ENCODE data around the gene LRRC17.

The LRRC17 gene

DNA sequence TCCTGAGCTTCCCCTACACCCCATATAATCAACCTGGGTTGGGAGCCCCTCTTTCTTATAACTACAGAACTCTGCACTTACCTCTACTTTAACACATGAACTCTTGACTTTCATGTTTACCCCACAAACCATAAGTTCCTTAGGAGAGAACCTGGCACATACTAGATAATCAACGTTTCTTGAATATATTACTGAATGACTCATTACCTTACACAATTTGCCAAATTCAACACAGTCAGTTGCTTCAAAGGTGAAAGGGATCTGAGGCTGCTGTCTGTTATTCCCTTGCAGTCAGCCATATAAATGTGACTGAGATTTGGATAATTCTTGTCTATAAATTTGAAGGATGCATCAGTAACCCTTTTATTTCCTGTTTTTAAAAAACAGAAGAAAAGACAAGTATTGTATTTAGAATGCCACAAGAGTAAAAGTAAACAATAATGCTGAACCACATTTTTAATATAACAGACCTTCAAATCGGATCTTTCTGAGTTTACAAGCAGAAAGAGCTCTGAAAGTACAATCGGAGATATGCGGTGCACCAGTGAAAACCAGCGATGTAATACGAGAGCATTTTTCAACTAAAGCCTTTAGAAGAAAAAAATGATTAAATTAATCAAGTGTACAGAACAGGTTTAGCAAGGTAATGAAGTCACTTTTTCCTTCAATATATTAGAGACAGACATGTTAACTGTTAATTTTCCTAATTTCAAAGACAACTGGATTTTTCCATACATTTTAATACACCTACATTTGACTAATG, 29.5 kb upstream of the LRRC17 start:
- Histone ChIP-seq H3K36me3 (ENCODE audit: control insufficient read depth, low read length) (no peaks in the 10 kb centered on the region), H3K4me3 (ENCODE audit: low read length) (no peak overlapping the region), H3K79me2 (ENCODE audit: control insufficient read depth, low read length) (no peaks in the 10 kb centered on the region), H3K27me3 (ENCODE audit: control insufficient read depth, low read length) (no peaks in the 10 kb centered on the region), H3F3A (ENCODE audit: control insufficient read depth, insufficient read depth) (no peaks in the 10 kb centered on the region), H3K9me2 (replicated peaks; ENCODE audit: control insufficient read depth, low read length) (no peaks in the 10 kb centered on the region), H4K20me1 (ENCODE audit: control insufficient read depth, insufficient read depth, low read depth, low read length) (no peaks in the 10 kb centered on the region), H3K4me1 (ENCODE audit: control insufficient read depth, low read length) (peaks cover 13% of the 10 kb centered on the region), H3K9me3 (ENCODE audit: control insufficient read depth, insufficient read depth, low read length) (peaks cover 6% of the 10 kb centered on the region; the same call in 1 of the 2 replicates), H3K27ac (ENCODE audit: low read depth, low read length) (no peak overlapping the region), H3K4me2 (ENCODE audit: low read length) (no peak overlapping the region)
- TF ChIP-seq, protein P1, sequence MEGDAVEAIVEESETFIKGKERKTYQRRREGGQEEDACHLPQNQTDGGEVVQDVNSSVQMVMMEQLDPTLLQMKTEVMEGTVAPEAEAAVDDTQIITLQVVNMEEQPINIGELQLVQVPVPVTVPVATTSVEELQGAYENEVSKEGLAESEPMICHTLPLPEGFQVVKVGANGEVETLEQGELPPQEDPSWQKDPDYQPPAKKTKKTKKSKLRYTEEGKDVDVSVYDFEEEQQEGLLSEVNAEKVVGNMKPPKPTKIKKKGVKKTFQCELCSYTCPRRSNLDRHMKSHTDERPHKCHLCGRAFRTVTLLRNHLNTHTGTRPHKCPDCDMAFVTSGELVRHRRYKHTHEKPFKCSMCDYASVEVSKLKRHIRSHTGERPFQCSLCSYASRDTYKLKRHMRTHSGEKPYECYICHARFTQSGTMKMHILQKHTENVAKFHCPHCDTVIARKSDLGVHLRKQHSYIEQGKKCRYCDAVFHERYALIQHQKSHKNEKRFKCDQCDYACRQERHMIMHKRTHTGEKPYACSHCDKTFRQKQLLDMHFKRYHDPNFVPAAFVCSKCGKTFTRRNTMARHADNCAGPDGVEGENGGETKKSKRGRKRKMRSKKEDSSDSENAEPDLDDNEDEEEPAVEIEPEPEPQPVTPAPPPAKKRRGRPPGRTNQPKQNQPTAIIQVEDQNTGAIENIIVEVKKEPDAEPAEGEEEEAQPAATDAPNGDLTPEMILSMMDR (IDR thresholded peaks at IDR 0.05; ENCODE audit: low read depth, low read length, poor library complexity, severe bottlenecking) = no peak
- TF ChIP-seq EZH2phosphoT487 (IDR thresholded peaks at IDR 0.05; ENCODE audit: borderline replicate concordance, low read length) = no peak

DNA sequence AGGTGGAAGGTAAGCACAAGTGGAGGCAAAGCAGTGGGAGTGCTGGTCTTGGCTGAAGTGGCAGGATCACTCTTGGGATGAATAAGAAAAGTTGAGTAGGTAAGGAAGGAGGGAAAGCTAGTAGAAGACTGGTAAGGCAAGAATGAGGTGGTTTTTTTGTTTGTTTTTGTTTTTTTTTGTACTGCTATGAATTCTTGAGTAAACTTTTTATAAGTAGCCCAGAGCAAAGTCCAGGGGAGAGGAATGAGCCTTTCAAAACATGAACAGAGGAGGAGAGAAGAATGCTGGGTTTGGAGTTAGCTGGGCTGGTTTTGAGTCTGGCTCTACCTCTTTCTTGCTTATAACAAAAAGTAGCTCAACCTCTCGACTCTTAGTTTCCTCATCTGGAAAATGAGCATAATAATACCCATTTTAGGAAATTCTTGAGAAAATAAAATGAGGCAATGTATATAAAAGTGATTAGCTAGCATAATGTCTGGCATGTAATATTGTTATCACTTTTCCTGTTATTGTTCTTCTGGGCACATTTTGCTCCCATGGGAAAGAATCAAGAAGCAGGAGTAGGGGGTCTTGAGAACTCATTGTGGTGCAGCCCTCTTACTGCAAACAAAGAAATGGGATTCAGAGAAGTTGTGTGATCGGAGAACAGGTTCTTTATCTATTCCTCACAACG, 24.1 kb upstream of the LRRC17 start:
- Histone ChIP-seq H3K27me3 (ENCODE audit: control insufficient read depth, low read length) (no peaks in the 10 kb centered on the region), H3F3A (ENCODE audit: control insufficient read depth, insufficient read depth) (no peaks in the 10 kb centered on the region), H4K20me1 (ENCODE audit: control insufficient read depth, insufficient read depth, low read depth, low read length) (no peaks in the 10 kb centered on the region), H3K4me2 (ENCODE audit: low read length) (no peak overlapping the region), H3K27ac (ENCODE audit: low read depth, low read length) (no peak overlapping the region), H3K36me3 (ENCODE audit: control insufficient read depth, low read length) (no peaks in the 10 kb centered on the region), H3K4me3 (ENCODE audit: low read length) (no peak overlapping the region), H3K79me2 (ENCODE audit: control insufficient read depth, low read length) (no peaks in the 10 kb centered on the region), H3K9me3 (ENCODE audit: control insufficient read depth, insufficient read depth, low read length) (peaks cover 6% of the 10 kb centered on the region; the same call in 1 of the 2 replicates), H3K9me2 (replicated peaks; ENCODE audit: control insufficient read depth, low read length) (no peaks in the 10 kb centered on the region), H3K4me1 (ENCODE audit: control insufficient read depth, low read length) (peaks cover 23% of the 10 kb centered on the region)
- no peak for TF ChIP-seq EZH2phosphoT487 (IDR thresholded peaks at IDR 0.05; ENCODE audit: borderline replicate concordance, low read length)
- TF ChIP-seq, protein P1 (IDR thresholded peaks at IDR 0.05; ENCODE audit: low read depth, low read length, poor library complexity, severe bottlenecking) = no peak

DNA sequence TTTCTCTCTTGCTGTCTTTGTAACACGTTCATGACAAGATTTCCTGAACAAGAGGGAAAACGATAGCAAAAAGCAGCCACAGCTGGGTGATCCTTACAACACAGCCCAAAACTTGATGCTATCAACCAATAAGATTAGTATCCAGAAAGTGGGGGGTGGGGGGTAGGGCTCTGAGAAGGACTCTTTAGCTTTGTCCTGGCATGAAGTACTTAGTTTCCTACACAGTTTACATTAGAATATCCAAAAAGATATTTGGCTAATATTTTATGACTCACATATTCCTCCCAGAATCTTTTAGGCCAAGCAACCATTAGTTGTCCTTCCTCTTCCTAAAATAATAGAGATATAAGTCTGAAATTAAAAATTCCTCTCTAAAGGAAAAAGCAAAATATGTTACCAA, 22.9 kb upstream of the LRRC17 start:
- Histone ChIP-seq H3K4me3 (ENCODE audit: low read length) (no peak overlapping the region), H3K36me3 (ENCODE audit: control insufficient read depth, low read length) (no peaks in the 10 kb centered on the region), H3F3A (ENCODE audit: control insufficient read depth, insufficient read depth) (no peaks in the 10 kb centered on the region), H3K27ac (ENCODE audit: low read depth, low read length) (no peak overlapping the region), H3K9me3 (ENCODE audit: control insufficient read depth, insufficient read depth, low read length) (peaks cover 6% of the 10 kb centered on the region; the same call in 1 of the 2 replicates), H3K4me1 (ENCODE audit: control insufficient read depth, low read length) (peaks cover 23% of the 10 kb centered on the region), H3K4me2 (ENCODE audit: low read length) (no peak overlapping the region), H3K9me2 (replicated peaks; ENCODE audit: control insufficient read depth, low read length) (no peaks in the 10 kb centered on the region), H3K27me3 (ENCODE audit: control insufficient read depth, low read length) (no peaks in the 10 kb centered on the region), H3K79me2 (ENCODE audit: control insufficient read depth, low read length) (no peaks in the 10 kb centered on the region), H4K20me1 (ENCODE audit: control insufficient read depth, insufficient read depth, low read depth, low read length) (no peaks in the 10 kb centered on the region)
- TF ChIP-seq EZH2phosphoT487 (IDR thresholded peaks at IDR 0.05; ENCODE audit: borderline replicate concordance, low read length) = no peak
- TF ChIP-seq, protein P1 (IDR thresholded peaks at IDR 0.05; ENCODE audit: low read depth, low read length, poor library complexity, severe bottlenecking) = no peak

Measured in DOHH2 (cell line).